Measurements from ENCODE around the gene MAJIN. TPM values are rescaled to one million over a fixed set of nuclear protein-coding genes. Genes with fewer than 3 reads are reported as not detected.

MAJIN gene
- total and polyA plus RNA-seq, 10 of the 15 experiments (the other 5 are each of a cell fraction or from before 2014, with no cell fraction given), result 0.10 TPM; not detected in 9

GRCh38 chr11:64930340-64930739 lies 41.6 kb downstream of the MAJIN start:
- POLR2A ChIA-PET, result no interaction called here
- no peak for ATAC-seq

GRCh38 chr11:64929625-64930024 lies 42.3 kb downstream of the MAJIN start:
- Histone ChIP-seq H3K27ac (ENCODE audit: control insufficient read depth, insufficient read depth) (no peak overlapping the region), H3K79me2 (ENCODE audit: control insufficient read depth, insufficient read depth, low read length) (no peaks in the 10 kb centered on the region), H3K4me3 (no peak overlapping the region), H3K36me3 (ENCODE audit: control insufficient read depth in 2 of 2, insufficient read depth in 2 of 2, low read length in 1 of 2) (no peaks in the 10 kb centered on the region; a peak in 1 of 4 replicates), H3K9ac (ENCODE audit: control insufficient read depth, insufficient read depth, low read length) (no peak overlapping the region), H4K20me1 (ENCODE audit: control insufficient read depth, insufficient read depth) (no peaks in the 10 kb centered on the region), H3K27me3 (replicated peaks in 1 of 2; ENCODE audit: control insufficient read depth in 2 of 2, insufficient read depth in 2 of 2, low read length in 1 of 2) (no peaks in the 10 kb centered on the region), H3K4me2 (ENCODE audit: control insufficient read depth, insufficient read depth) (no peak overlapping the region), H2AFZ (ENCODE audit: control insufficient read depth, low read depth, low read length) (no peak overlapping the region), H3K9me3 (replicated peaks; ENCODE audit: control insufficient read depth, insufficient read depth, low read length) (no peaks in the 10 kb centered on the region), H3K4me1 (ENCODE audit: control insufficient read depth, insufficient read depth, low read length) (no peaks in the 10 kb centered on the region; the same call in 1 of the 2 replicates)
- RAD21 ChIA-PET (ENCODE audit: unreplicated experiment), result no interaction called here
- ATAC-seq, result no peak
- POLR2A ChIA-PET, result no interaction called here
- SMC1A ChIA-PET (ENCODE audit: uncharacterized antibody, unreplicated experiment), result interaction anchor here (0.7 to 0.8 kb wide), 2 partner anchors 38 to 365 kb away, joined by 3 read pairs; no protein-coding TSS in a partner anchor
- no peak for DNase-seq (ENCODE audit: low read depth, low spot score)
- BruUV-seq (replicated peaks), result no TSS peak
- no peak for FAIRE-seq
- CTCF ChIA-PET, result interaction anchor here (1.0 kb wide), 1 partner anchor 14 kb away, joined by 3 read pairs; no protein-coding TSS in a partner anchor
- WGBS (ENCODE audit: insufficient coverage, insufficient replicate concordance, low lambda C conversion rate, missing lambda C conversion rate), result 93% methylated on average over 7 of the region's 7 CpGs
- intact Hi-C loops (cut with micrococcal nuclease; ENCODE audit: unreplicated experiment), result no loop called here
- in situ Hi-C loops (cut with MboI), result no loop called here
- TF ChIP-seq HSF1 (IDR thresholded peaks at IDR 0.05; ENCODE audit: low read depth, low read length) (no peak), RB1 (IDR thresholded peaks at IDR 0.05; ENCODE audit: borderline replicate concordance) (no peak), BRCA1 (IDR thresholded peaks at IDR 0.05; ENCODE audit: low read depth, low read length) (no peak), ZNF687 (IDR thresholded peaks at IDR 0.05) (no peak), CBFB (IDR thresholded peaks at IDR 0.05; ENCODE audit: low read depth) (no peak), NFIC (IDR thresholded peaks at IDR 0.05; ENCODE audit: low read depth, low read length) (no peak), YBX1 (IDR thresholded peaks at IDR 0.05) (no peak), SMARCA5 (IDR thresholded peaks at IDR 0.05) (no peak), ZSCAN29 (IDR thresholded peaks at IDR 0.05) (no peak)

More at GRCh38 chr11:64930340-64930739, 41.6 kb downstream of the MAJIN start:
- intact Hi-C loops (cut with micrococcal nuclease; ENCODE audit: unreplicated experiment) (no loop called here), in situ Hi-C loops (cut with MboI) (no loop called here)
- Histone ChIP-seq H3K9ac (ENCODE audit: control insufficient read depth, insufficient read depth, low read length) (no peak overlapping the region), H3K9me3 (replicated peaks; ENCODE audit: control insufficient read depth, insufficient read depth, low read length) (no peaks in the 10 kb centered on the region), H4K20me1 (ENCODE audit: control insufficient read depth, insufficient read depth) (no peaks in the 10 kb centered on the region), H3K79me2 (ENCODE audit: control insufficient read depth, insufficient read depth, low read length) (no peaks in the 10 kb centered on the region), H3K4me2 (ENCODE audit: control insufficient read depth, insufficient read depth) (no peak overlapping the region), H3K27me3 (replicated peaks in 1 of 2; ENCODE audit: control insufficient read depth in 2 of 2, insufficient read depth in 2 of 2, low read length in 1 of 2) (no peaks in the 10 kb centered on the region), H2AFZ (ENCODE audit: control insufficient read depth, low read depth, low read length) (no peak overlapping the region), H3K27ac (ENCODE audit: control insufficient read depth, insufficient read depth) (no peak overlapping the region), H3K36me3 (ENCODE audit: control insufficient read depth in 2 of 2, insufficient read depth in 2 of 2, low read length in 1 of 2) (no peaks in the 10 kb centered on the region; a peak in 1 of 4 replicates), H3K4me1 (ENCODE audit: control insufficient read depth, insufficient read depth, low read length) (no peaks in the 10 kb centered on the region), H3K4me3 (no peak overlapping the region)
- FAIRE-seq, result no peak
- BruUV-seq (replicated peaks), result no TSS peak
- CTCF ChIA-PET, result interaction anchor here (1.0 kb wide), 1 partner anchor 13 kb away, joined by 3 read pairs; no protein-coding TSS in a partner anchor
- SMC1A ChIA-PET (ENCODE audit: uncharacterized antibody, unreplicated experiment), result no interaction called here
- no peak for DNase-seq (ENCODE audit: low read depth, low spot score)
- 82% methylated on average over 6 of the region's 6 CpGs for WGBS (ENCODE audit: insufficient coverage, insufficient replicate concordance, low lambda C conversion rate, missing lambda C conversion rate)
- TF ChIP-seq NFXL1 (IDR thresholded peaks at IDR 0.05; ENCODE audit: borderline replicate concordance) (no peak), EZH2 (IDR thresholded peaks at IDR 0.05; ENCODE audit: borderline replicate concordance, control insufficient read depth, low read depth, low read length) (no peak), ZNF384 (IDR thresholded peaks at IDR 0.05; ENCODE audit: borderline replicate concordance, low read depth, low read length) (no peak), RUNX3 (IDR thresholded peaks at IDR 0.05; ENCODE audit: low read length) (no peak), CBFB (IDR thresholded peaks at IDR 0.05; ENCODE audit: low read depth) (no peak), ZBED1 (IDR thresholded peaks at IDR 0.05; ENCODE audit: borderline replicate concordance) (no peak), NFYB (IDR thresholded peaks at IDR 0.05; ENCODE audit: insufficient read depth, low read depth, low read length) (no peak), ESRRA (IDR thresholded peaks at IDR 0.05; ENCODE audit: low read length) (no peak), TBL1XR1 (IDR thresholded peaks at IDR 0.05; ENCODE audit: low read depth, low read length) (no peak), PML (IDR thresholded peaks at IDR 0.05; ENCODE audit: low read length) (no peak), MYB (IDR thresholded peaks at IDR 0.05; ENCODE audit: borderline replicate concordance, low read depth, low read length) (no peak), MTA2 (IDR thresholded peaks at IDR 0.05; ENCODE audit: low read depth) (no peak), SUZ12 (IDR thresholded peaks at IDR 0.05; ENCODE audit: unreplicated experiment) (no peak)
- RAD21 ChIA-PET (ENCODE audit: unreplicated experiment), result no interaction called here
